Prostate gland (tissue), 2 donors: ENCODE data around the gene SMCR8.

Source experiments
- POLR2A ChIP-seq: fragments of 450-650 bp; IDR thresholded peaks from one replicate; pipeline ENCODE4 v1.6.1; 2016; ENCODE audit warnings: antibody characterized with exemption, mild to moderate bottlenecking
- POLR2AphosphoS5 ChIP-seq: sonication (generic); formaldehyde crosslinking; IDR thresholded peaks from one replicate; pipeline ENCODE4 v1.6.1; 2017; ENCODE audit warnings: antibody characterized with exemption
- TF ChIP-seq, protein P1 (sequence below), 4 experiments: fragments of 200-600 bp in 2 of 4; fragments of 450-650 bp in 2 of 4; sonication (generic) in 2 of 4; IDR thresholded peaks; 1 replicate in 3 of 4; 2 replicates in 1 of 4; pipeline ENCODE4 v1.5.1; 2016 to 2019; ENCODE audit warnings: antibody characterized with exemption in 4 of 4, mild to moderate bottlenecking in 2 of 4, moderate library complexity in 2 of 4

DNA sequence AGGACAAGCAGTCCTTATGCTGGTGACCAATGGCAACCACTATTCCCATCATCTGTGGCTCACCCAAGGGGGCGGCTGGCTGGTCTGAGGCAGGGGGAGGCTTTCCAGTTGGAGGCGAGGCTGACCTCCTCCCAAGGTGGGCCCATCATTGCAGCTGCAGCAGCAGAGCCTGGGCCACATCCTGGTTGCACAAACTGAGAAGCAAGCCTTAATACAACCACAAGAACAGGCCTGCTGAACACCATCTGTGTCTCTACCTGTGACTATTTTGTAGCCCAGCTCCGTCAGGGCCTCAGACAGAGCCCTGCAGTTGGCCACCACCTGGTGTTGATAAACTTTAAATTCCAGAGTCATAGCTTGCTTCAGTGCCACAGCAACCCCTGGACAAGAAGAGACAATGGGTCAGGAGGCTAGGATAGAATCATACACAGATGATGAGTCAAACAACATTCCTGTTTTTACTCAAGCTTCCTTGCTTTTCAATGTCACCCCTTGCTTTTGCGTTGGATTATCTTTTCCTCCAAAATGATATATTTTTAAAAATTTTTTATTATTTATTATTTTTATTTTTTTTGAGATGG, 17.9 kb downstream of the SMCR8 start:
- no peak for TF ChIP-seq POLR2AphosphoS5
- TF ChIP-seq POLR2A: no peak
- TF ChIP-seq, protein P1, sequence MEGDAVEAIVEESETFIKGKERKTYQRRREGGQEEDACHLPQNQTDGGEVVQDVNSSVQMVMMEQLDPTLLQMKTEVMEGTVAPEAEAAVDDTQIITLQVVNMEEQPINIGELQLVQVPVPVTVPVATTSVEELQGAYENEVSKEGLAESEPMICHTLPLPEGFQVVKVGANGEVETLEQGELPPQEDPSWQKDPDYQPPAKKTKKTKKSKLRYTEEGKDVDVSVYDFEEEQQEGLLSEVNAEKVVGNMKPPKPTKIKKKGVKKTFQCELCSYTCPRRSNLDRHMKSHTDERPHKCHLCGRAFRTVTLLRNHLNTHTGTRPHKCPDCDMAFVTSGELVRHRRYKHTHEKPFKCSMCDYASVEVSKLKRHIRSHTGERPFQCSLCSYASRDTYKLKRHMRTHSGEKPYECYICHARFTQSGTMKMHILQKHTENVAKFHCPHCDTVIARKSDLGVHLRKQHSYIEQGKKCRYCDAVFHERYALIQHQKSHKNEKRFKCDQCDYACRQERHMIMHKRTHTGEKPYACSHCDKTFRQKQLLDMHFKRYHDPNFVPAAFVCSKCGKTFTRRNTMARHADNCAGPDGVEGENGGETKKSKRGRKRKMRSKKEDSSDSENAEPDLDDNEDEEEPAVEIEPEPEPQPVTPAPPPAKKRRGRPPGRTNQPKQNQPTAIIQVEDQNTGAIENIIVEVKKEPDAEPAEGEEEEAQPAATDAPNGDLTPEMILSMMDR (IDR thresholded peaks at IDR 0.05): no peak
